Upper lobe of left lung (tissue), 6 donors: ENCODE measurements around the gene AP2A2. TPM values are rescaled to one million over a fixed set of nuclear protein-coding genes. Genes with fewer than 3 reads are reported as not detected.

Experiments
- ATAC-seq, 2 donors: fragments of 200-7000 bp; cut with Tn5 transposase; one replicate each; pipeline ENCODE4 v1.9.1; 2022; ENCODE audit warnings: mild to moderate bottlenecking in 2 of 2, moderate library complexity in 2 of 2; ENCODE audit not compliant: low FRiP score in 2 of 2
- DNase-seq, 2 donors: peaks; one replicate each; pipeline ENCODE4 v3.0.0-alpha.2; 2019 to 2020
- H3K27ac ChIP-seq, 4 donors: fragments of 200-600 bp; sonication (generic); one replicate each; pipeline ENCODE4 v1.5.1; 2016 to 2019
- H3K27me3 ChIP-seq, 4 donors: fragments of 200-600 bp; sonication (generic); one replicate each; pipeline ENCODE4 v1.5.1; 2017 to 2019
- H3K36me3 ChIP-seq, 4 donors: fragments of 200-600 bp; sonication (generic); one replicate each; pipeline ENCODE4 v1.5.1; 2016 to 2019
- H3K4me1 ChIP-seq, 4 donors: fragments of 200-600 bp; sonication (generic); one replicate each; pipeline ENCODE4 v1.5.1; 2018 to 2019
- H3K4me3 ChIP-seq, 4 donors: fragments of 200-600 bp; sonication (generic); one replicate each; pipeline ENCODE4 v1.5.1; 2017 to 2019; ENCODE audit warnings: mild to moderate bottlenecking in 2 of 4, moderate library complexity in 1 of 4
- H3K9me3 ChIP-seq, 4 donors: fragments of 200-600 bp; sonication (generic); one replicate each; pipeline ENCODE4 v1.5.1; 2018 to 2019
- EP300 ChIP-seq, 4 donors: sonication (generic); formaldehyde crosslinking; IDR thresholded peaks; one replicate each; pipeline ENCODE4 v1.5.1; 2017; ENCODE audit warnings: antibody characterized with exemption in 4 of 4, control low read depth in 2 of 4
- POLR2A ChIP-seq, 4 donors: fragments of 450-650 bp; IDR thresholded peaks; one replicate each; pipeline ENCODE4 v1.5.1; 2016 to 2017; ENCODE audit warnings: antibody characterized with exemption in 4 of 4, mild to moderate bottlenecking in 2 of 4
- POLR2AphosphoS5 ChIP-seq, 2 donors: sonication (generic); formaldehyde crosslinking; IDR thresholded peaks; one replicate each; pipeline ENCODE4 v1.5.1; 2017; ENCODE audit warnings: antibody characterized with exemption in 2 of 2
- WGBS, 2 donors: methylation state at CpG; one replicate each; pipeline ENCODE4 v1.1.5; 2017 to 2018; 5-methylcytosine and 5-hydroxymethylcytosine counted together
- total RNA-seq, 6 donors: library from RNA; depleted of rRNA in 4 of 6; stranded (reverse); fragments of >200 nt in 4 of 6; gene quantifications; one replicate each; pipeline versions ENCODE4 v1.1.0 to v1.2.1, GENCODE V29; 2016 to 2021
- TF ChIP-seq, protein P1 (sequence below), 6 experiments: fragments of 450-650 bp in 4 of 6; fragments of 200-600 bp in 2 of 6; sonication (generic) in 2 of 6; IDR thresholded peaks; one replicate each; pipeline ENCODE4 v1.5.1; 2016 to 2019; ENCODE audit warnings: antibody characterized with exemption in 6 of 6
- donor health status: DM: no; HTN: no; CAD: no; lungs with moderate emphysema.
- donor health status: DM: no; HTN: yes; CAD: no; lungs with severe emphysema.

AP2A2 gene
- total RNA-seq, 6 donors from 2014 or later: 55.7 to 273 (median 103) TPM

DNA sequence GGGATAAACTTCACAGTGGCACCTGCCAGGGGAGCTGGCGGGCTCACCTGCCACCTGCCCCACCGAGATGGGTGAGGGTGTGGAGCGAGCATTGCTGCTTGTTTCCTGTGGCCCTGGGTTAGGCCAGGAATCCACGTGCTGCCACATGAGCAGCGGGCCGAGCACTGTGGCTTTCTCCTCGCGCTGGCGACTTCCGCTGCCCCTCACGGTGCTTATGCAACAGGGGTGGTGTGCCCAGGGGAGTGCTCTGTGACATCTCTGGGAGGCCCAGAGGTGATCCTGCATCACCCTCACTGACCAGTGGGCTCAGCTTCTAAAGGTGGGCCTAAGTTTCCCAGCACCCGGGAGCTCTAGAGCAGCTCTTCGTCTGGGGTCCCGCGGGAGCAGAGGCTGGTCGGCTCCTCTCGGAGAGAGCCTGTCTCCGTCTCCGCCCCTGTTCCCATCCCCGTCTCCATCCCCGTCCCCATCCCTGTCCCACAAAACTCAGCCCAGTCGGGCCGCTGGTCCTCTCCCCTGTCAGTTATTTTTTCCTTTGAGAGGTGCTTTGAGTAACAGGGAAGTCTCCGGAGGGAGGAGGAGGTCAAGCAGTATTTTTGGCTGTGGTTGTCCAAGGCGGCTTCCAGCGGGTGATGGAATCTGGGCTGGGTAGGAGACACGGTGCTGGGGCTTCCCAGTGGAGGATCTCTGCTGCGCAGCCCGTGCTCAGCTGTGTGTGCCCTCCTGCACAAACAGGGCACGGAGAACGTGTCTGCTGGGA lies 42.5 kb downstream of the AP2A2 start:
- ATAC-seq (peak in 1 of 2 donors; percentile 37), DNase-seq (peak in 1 of 2 donors; percentile 61)
- Histone ChIP-seq H3K27ac (no peak overlapping the region), H3K4me3 (no peak overlapping the region), H3K9me3 (no peaks in the 10 kb centered on the region), H3K4me1 (peaks cover 0 to 20% (median 9%) of the 10 kb centered on the region in 4 donors), H3K27me3 (no peaks in the 10 kb centered on the region), H3K36me3 (peaks cover 25 to 50% (median 44%) of the 10 kb centered on the region in 4 donors)
- TF ChIP-seq, protein P1, sequence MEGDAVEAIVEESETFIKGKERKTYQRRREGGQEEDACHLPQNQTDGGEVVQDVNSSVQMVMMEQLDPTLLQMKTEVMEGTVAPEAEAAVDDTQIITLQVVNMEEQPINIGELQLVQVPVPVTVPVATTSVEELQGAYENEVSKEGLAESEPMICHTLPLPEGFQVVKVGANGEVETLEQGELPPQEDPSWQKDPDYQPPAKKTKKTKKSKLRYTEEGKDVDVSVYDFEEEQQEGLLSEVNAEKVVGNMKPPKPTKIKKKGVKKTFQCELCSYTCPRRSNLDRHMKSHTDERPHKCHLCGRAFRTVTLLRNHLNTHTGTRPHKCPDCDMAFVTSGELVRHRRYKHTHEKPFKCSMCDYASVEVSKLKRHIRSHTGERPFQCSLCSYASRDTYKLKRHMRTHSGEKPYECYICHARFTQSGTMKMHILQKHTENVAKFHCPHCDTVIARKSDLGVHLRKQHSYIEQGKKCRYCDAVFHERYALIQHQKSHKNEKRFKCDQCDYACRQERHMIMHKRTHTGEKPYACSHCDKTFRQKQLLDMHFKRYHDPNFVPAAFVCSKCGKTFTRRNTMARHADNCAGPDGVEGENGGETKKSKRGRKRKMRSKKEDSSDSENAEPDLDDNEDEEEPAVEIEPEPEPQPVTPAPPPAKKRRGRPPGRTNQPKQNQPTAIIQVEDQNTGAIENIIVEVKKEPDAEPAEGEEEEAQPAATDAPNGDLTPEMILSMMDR (IDR thresholded peaks at IDR 0.05): no peak
- TF ChIP-seq POLR2AphosphoS5 (IDR thresholded peaks at IDR 0.05): no peak
- TF ChIP-seq POLR2A (IDR thresholded peaks at IDR 0.05): no peak
- TF ChIP-seq EP300 (IDR thresholded peaks at IDR 0.05): no peak
- 88% methylated on average over 30 to 31 of the region's 31 CpGs for WGBS, 2 donors

DNA sequence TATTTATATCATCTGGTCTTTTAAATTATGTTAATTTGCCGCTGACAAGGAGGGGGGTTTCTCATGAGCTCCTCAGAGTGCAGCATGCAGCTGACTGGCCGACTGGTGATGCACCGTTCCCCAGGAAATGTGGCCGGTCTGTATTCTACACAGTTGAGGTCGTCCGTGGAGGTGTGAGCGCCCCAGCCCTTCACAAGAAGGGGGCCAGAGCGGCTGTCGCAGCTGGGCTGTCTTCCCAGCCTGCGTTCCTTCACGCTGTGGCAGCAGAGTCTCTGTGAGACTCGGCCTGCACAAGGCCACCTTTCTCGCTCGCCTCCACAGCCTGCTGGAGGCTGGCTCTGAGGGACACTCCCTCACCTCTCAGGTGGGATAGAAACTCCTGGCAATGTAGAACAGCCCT lies 43.2 kb downstream of the AP2A2 start:
- 96 to 97% methylated on average over 11 to 14 of the region's 14 CpGs for WGBS, 2 donors
- H3K27ac ChIP-seq: no peak overlapping the region
- H3K36me3 ChIP-seq: peaks cover 25 to 50% (median 46%) of the 10 kb centered on the region in 4 donors
- DNase-seq (peak in 1 of 2 donors; percentile 39), ATAC-seq (no peak)
- H3K27me3 ChIP-seq: no peaks in the 10 kb centered on the region
- no peaks in the 10 kb centered on the region for H3K9me3 ChIP-seq
- no peak overlapping the region for H3K4me3 ChIP-seq
- peaks cover 0 to 20% (median 9%) of the 10 kb centered on the region in 4 donors for H3K4me1 ChIP-seq
- no peak for TF ChIP-seq POLR2A (IDR thresholded peaks at IDR 0.05)
- TF ChIP-seq EP300 (IDR thresholded peaks at IDR 0.05): no peak
- TF ChIP-seq, protein P1 (IDR thresholded peaks at IDR 0.05): no peak
- no peak for TF ChIP-seq POLR2AphosphoS5 (IDR thresholded peaks at IDR 0.05)

DNA sequence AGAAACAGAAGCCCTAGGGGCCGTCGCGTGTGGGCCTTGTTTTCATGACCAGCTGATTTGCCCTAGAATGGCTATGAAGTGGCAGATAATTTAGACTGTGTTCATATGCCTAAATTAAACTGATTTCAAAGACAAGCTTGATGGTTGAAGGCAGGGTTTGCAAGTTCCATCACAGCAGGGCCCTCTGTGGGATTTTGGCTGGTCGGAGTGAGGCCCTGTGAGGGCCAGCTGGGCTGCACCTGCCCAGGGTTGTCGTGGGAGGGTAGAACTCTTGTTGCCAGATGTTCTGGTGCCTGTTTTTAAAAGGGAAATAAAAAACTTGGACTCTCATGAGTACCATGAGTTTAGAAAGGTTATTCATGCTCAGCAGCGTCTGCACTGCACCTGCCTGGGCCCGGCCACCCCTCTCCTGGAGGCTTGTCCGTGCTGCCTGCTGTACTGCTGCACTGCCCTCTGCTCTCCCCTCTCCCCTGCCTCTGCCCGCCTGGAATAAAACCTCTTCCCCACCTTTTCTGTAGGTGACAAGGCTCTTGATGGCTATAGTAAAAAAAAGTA lies 44.1 kb downstream of the AP2A2 start:
- 89 to 92% methylated on average over 9 of the region's 9 CpGs for WGBS, 2 donors
- H3K4me3 ChIP-seq: no peak overlapping the region
- TF ChIP-seq EP300 (IDR thresholded peaks at IDR 0.05) (no peak), POLR2A (IDR thresholded peaks at IDR 0.05) (no peak), POLR2AphosphoS5 (IDR thresholded peaks at IDR 0.05) (no peak)
- TF ChIP-seq, protein P1 (IDR thresholded peaks at IDR 0.05): no peak
- no peak overlapping the region for H3K27ac ChIP-seq
- ATAC-seq (no peak), DNase-seq (peak in 1 of 2 donors; percentile 30)
- no peaks in the 10 kb centered on the region for H3K27me3 ChIP-seq
- peaks cover 27 to 53% (median 46%) of the 10 kb centered on the region in 4 donors for H3K36me3 ChIP-seq
- H3K9me3 ChIP-seq: no peaks in the 10 kb centered on the region
- H3K4me1 ChIP-seq: peaks cover 0 to 20% (median 9%) of the 10 kb centered on the region in 4 donors

DNA sequence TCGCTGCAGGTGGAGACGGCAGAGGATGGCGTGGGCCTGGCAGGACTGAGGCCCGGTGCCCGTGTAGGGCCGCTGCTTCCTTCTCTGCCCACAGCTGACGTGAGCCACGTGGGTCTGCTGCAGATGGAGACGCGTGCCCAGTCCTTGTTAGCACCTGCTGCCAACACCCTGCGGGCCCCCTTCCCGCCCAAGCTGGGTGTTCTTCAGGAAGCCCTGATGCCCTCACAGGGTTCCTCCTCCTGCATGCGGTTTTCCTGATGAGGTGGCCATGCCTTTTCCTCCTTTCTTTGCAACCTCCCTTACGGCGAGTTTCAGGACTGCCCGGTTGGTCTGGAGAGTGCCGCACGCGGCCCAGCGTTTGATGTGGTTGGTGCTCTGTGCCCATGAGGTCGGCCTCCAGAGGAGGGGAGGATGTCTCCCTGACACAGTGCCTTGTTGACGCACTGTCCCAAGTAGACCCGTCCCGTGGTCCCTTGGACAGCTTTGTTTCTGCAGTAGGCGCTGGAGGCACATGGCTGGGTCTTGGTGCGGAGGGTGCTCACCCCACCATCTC lies 44.7 kb downstream of the AP2A2 start:
- TF ChIP-seq POLR2AphosphoS5 (IDR thresholded peaks at IDR 0.05): no peak
- TF ChIP-seq, protein P1 (IDR thresholded peaks at IDR 0.05): no peak
- no peak for TF ChIP-seq EP300 (IDR thresholded peaks at IDR 0.05)
- TF ChIP-seq POLR2A (IDR thresholded peaks at IDR 0.05): no peak
- no peak for DNase-seq
- 76 to 89% methylated on average over 14 to 26 of the region's 26 CpGs for WGBS, 2 donors
- H3K27ac ChIP-seq: no peak overlapping the region
- H3K27me3 ChIP-seq: no peaks in the 10 kb centered on the region
- peaks cover 27 to 57% (median 53%) of the 10 kb centered on the region in 4 donors for H3K36me3 ChIP-seq
- ATAC-seq: no peak
- H3K9me3 ChIP-seq: no peaks in the 10 kb centered on the region
- peaks cover 0 to 20% (median 9%) of the 10 kb centered on the region in 4 donors for H3K4me1 ChIP-seq
- H3K4me3 ChIP-seq: no peak overlapping the region
